Adrenal gland (tissue), 5 donors: ENCODE results near the gene FGGY.

Source experiments
- CTCF ChIP-seq, 6 experiments: fragments of 450-650 bp in 4 of 6; fragments of 200-600 bp in 2 of 6; sonication (generic) in 1 of 6; IDR thresholded peaks; 1 replicate in 5 of 6; 2 replicates in 1 of 6; pipeline versions ENCODE4 v1.5.1 to v1.8.0; 2016 to 2021; ENCODE audit warnings: antibody characterized with exemption in 6 of 6, mild to moderate bottlenecking in 2 of 6, moderate library complexity in 1 of 6
- POLR2A ChIP-seq, 2 donors: fragments of 450-650 bp; IDR thresholded peaks; one replicate each; pipeline ENCODE4 v1.6.1; 2017; ENCODE audit warnings: antibody characterized with exemption in 2 of 2, mild to moderate bottlenecking in 2 of 2, moderate library complexity in 1 of 2
- donor health status: DM: no; HTN: no; CAD: no.

GRCh38 chr1:59617434-59617833 lies 320.5 kb downstream of the FGGY start:
- TF ChIP-seq CTCF (IDR thresholded peaks at IDR 0.05), result no peak
- TF ChIP-seq POLR2A (IDR thresholded peaks at IDR 0.05), result no peak
